HepG2 (cell line): Measurements from ENCODE around the gene GNPAT. TPM values are rescaled to one million over a fixed set of nuclear protein-coding genes. Genes with fewer than 3 reads are reported as not detected.
A peak's percentile ranks its signal among the peaks of the same experiment; 100 is the strongest.

Experiments used
- ATAC-seq: fragments of 200-7000 bp; cut with Tn5 transposase; 3 replicates; pipeline ENCODE4 v1.9.1; 2020; ENCODE audit warnings: mild to moderate bottlenecking, moderate library complexity
- BruUV-seq: library from RNA; stranded (reverse); fragments of 400-500 nt; replicated peaks from 2 replicates; lab custom pipeline; 2021; lab: Mats Ljungman, UMichigan
- CTCF ChIA-PET: fragments of 300-600 bp; formaldehyde crosslinking; extraction: SDS; loops from one replicate; lab custom pipeline; 2021; ENCODE audit warnings: low total read pairs, inconsistent platforms, low intra/inter-chr PET ratio; lab: Yijun Ruan, JAX
- POLR2A ChIA-PET: fragments of 350-600 bp; sonication (Branson Sonifier 250); formaldehyde crosslinking; loops from one replicate; lab custom pipeline; 2020; ENCODE audit warnings: antibody characterized with exemption, inconsistent platforms; lab: Yijun Ruan, JAX
- DNase-seq: peaks from one replicate; pipeline ENCODE4 v3.0.0-alpha.2; 2015; ENCODE audit warnings: low spot score
- FAIRE-seq: peaks from 3 replicates; lab custom pipeline; 2011; peaks lifted over from hg19 to GRCh38; lab: Jason Lieb, UNC
- H2AFZ ChIP-seq: one replicate; pipeline ENCODE4 v1.6.1; 2011; ENCODE audit warnings: low read length, inconsistent platforms
- H3K27ac ChIP-seq: fragments of 300-600 bp; 3 replicates; pipeline ENCODE4 v1.8.0; 2011; ENCODE audit warnings: mixed run types, mild to moderate bottlenecking, mixed read lengths, low read length, inconsistent platforms; ENCODE audit not compliant: insufficient read depth; ENCODE audit errors: extremely low read length
- H3K27me3 ChIP-seq, 2 experiments: fragments of 200-600 bp in 1 of 2; 2 replicates in 1 of 2; 3 replicates in 1 of 2; pipeline versions ENCODE4 v1.6.0 to v1.8.0; 2011; ENCODE audit warnings: low read length in 2 of 2, mild to moderate bottlenecking in 2 of 2, moderate library complexity in 2 of 2, inconsistent platforms in 1 of 2; ENCODE audit not compliant: insufficient read depth in 2 of 2, control insufficient read depth in 1 of 2
- H3K36me3 ChIP-seq, 2 experiments: fragments of 200-600 bp in 1 of 2; replicated peaks in 1 of 2; 2 replicates in 1 of 2; 3 replicates in 1 of 2; pipeline versions ENCODE4 v1.5.1 to v1.8.0; 2011; ENCODE audit warnings: low read length in 2 of 2, inconsistent platforms in 1 of 2; ENCODE audit not compliant: insufficient read depth in 2 of 2, control insufficient read depth in 1 of 2
- H3K4me1 ChIP-seq: 2 replicates; pipeline ENCODE4 v1.5.1; 2012; ENCODE audit warnings: low read length, inconsistent platforms; ENCODE audit not compliant: insufficient read depth
- H3K4me2 ChIP-seq: 2 replicates; pipeline ENCODE4 v1.6.0; 2011; ENCODE audit warnings: low read depth, low read length, inconsistent platforms
- H3K4me3 ChIP-seq, 3 experiments: fragments of 200-600 bp in 1 of 3; sonication (generic), shearing (Covaris generic) in 1 of 3; replicated peaks in 1 of 3; 2 replicates each; pipeline ENCODE4 v1.5.1; 2011 to 2016; ENCODE audit warnings: low read length in 3 of 3, inconsistent platforms in 2 of 3, low read depth in 2 of 3, mild to moderate bottlenecking in 2 of 3, control low read depth in 1 of 3, mixed read lengths in 1 of 3; ENCODE audit not compliant: insufficient read depth in 1 of 3
- H3K79me2 ChIP-seq: one replicate; pipeline ENCODE4 v1.6.1; 2011; ENCODE audit warnings: low read length, inconsistent platforms; ENCODE audit not compliant: insufficient read depth
- H3K9ac ChIP-seq: 2 replicates; pipeline ENCODE4 v1.6.0; 2011; ENCODE audit warnings: mild to moderate bottlenecking, low read depth, low read length, inconsistent platforms; ENCODE audit not compliant: insufficient read depth
- H3K9me3 ChIP-seq: 2 replicates; pipeline ENCODE4 v1.5.1; 2012; ENCODE audit warnings: mild to moderate bottlenecking, low read length
- H4K20me1 ChIP-seq: 2 replicates; pipeline ENCODE4 v1.6.0; 2011; ENCODE audit warnings: inconsistent platforms, mild to moderate bottlenecking, low read length, moderate library complexity; ENCODE audit not compliant: insufficient read depth
- ARID3A ChIP-seq: IDR thresholded peaks from 2 replicates; pipeline ENCODE4 v1.6.1; 2012; ENCODE audit warnings: low read depth, low read length, improper control_type of control experiment
- ATF2 ChIP-seq: sonication (generic); formaldehyde crosslinking; IDR thresholded peaks from 2 replicates; pipeline ENCODE4 v1.4.0; 2020; ENCODE audit warnings: missing genetic modification reagents
- BHLHE40 ChIP-seq: IDR thresholded peaks from 2 replicates; pipeline ENCODE4 v1.6.1; 2011; ENCODE audit warnings: low read length, improper control_type of control experiment
- CREM ChIP-seq, 2 experiments: sonication (generic) in 1 of 2; formaldehyde crosslinking in 1 of 2; IDR thresholded peaks; 2 replicates each; pipeline versions ENCODE4 v1.4.0 to v1.6.1; 2016 to 2020; ENCODE audit warnings: antibody characterized with exemption in 1 of 2, mild to moderate bottlenecking in 1 of 2, missing genetic modification reagents in 1 of 2
- FOXA3 ChIP-seq: IDR thresholded peaks from 2 replicates; pipeline ENCODE4 v1.6.1; 2016; ENCODE audit warnings: missing genetic modification reagents, missing compliant biosample characterization
- HBP1 ChIP-seq: IDR thresholded peaks from 2 replicates; pipeline ENCODE4 v1.6.1; 2016; ENCODE audit warnings: low read depth, control low read depth
- LCORL ChIP-seq, 2 experiments: fragments of 450-650 bp in 1 of 2; sonication (generic) in 1 of 2; formaldehyde crosslinking in 1 of 2; IDR thresholded peaks; 2 replicates each; pipeline versions ENCODE4 v1.5.0 to v1.6.1; 2017 to 2020; ENCODE audit warnings: antibody characterized with exemption in 1 of 2, missing genetic modification reagents in 1 of 2
- MAFK ChIP-seq, 2 experiments: IDR thresholded peaks in 1 of 2; conservative IDR thresholded peaks in 1 of 2; 2 replicates each; pipeline ENCODE4 v1.6.1; 2011; ENCODE audit warnings: improper control_type of control experiment in 2 of 2, low read length in 2 of 2
- PAXIP1 ChIP-seq: sonication (generic); formaldehyde crosslinking; conservative IDR thresholded peaks from 2 replicates; pipeline ENCODE4 v1.4.0; 2020; ENCODE audit warnings: mild to moderate bottlenecking, missing genetic modification reagents, moderate library complexity
- SMAD3 ChIP-seq: sonication (generic); formaldehyde crosslinking; IDR thresholded peaks from 2 replicates; pipeline ENCODE4 v1.4.0; 2020; ENCODE audit warnings: missing genetic modification reagents
- U2AF1 ChIP-seq: fragments of 200-400 bp; formaldehyde crosslinking; optimal IDR thresholded peaks from 2 replicates; pipeline ENCODE3; 2017; ENCODE audit warnings: mild to moderate bottlenecking, low read depth, low read length
- ZBTB20 ChIP-seq: sonication (generic); formaldehyde crosslinking; IDR thresholded peaks from 2 replicates; pipeline ENCODE4 v1.8.1; 2023; ENCODE audit warnings: missing genetic modification reagents, low read depth, mild to moderate bottlenecking, borderline replicate concordance
- ZFAT ChIP-seq: sonication (generic); formaldehyde crosslinking; conservative IDR thresholded peaks from 2 replicates; pipeline ENCODE4 v1.8.1; 2023; ENCODE audit warnings: missing genetic modification reagents, inconsistent platforms
- ZNF274 ChIP-seq: sonication (generic); formaldehyde crosslinking; IDR thresholded peaks from 2 replicates; pipeline ENCODE4 v1.5.1; 2020; ENCODE audit warnings: mild to moderate bottlenecking, missing genetic modification reagents
- ZNF564 ChIP-seq: sonication (generic); formaldehyde crosslinking; IDR thresholded peaks from 2 replicates; pipeline ENCODE4 v1.8.1; 2023; ENCODE audit warnings: mild to moderate bottlenecking, missing genetic modification reagents
- WGBS: methylation state at CpG from one replicate; pipeline ENCODE4 v1.1.6; 2017; ENCODE audit warnings: low lambda C conversion rate; 5-methylcytosine and 5-hydroxymethylcytosine counted together
- in situ Hi-C: cut with HindIII; loops from 2 replicates; pipeline ENCODE4 v1.10.0; 2017; ENCODE audit warnings: low pct_unique_long_range_greater_than_20kb; ENCODE audit not compliant: extremely low pct_ligation_motif_present
- intact Hi-C: fragments of 100-400 bp; cut with micrococcal nuclease; formaldehyde crosslinking; loops from one replicate; pipeline ENCODE4 v1.10.0; 2022; ENCODE audit not compliant: unreplicated experiment
- polyA plus RNA-seq, 8 experiments: library from polyadenylated mRNA; depleted of rRNA in 3 of 8; stranded (reverse) in 7 of 8; unstranded in 1 of 8; fragments of >200 nt; fragmentation: Illumina TruSeq in 4 of 8; extraction: Trizol in 4 of 8; gene quantifications; 2 replicates each; pipeline versions ENCODE4 v1.2.1 to v1.2.3, GENCODE V29; 2011 to 2016; ENCODE audit warnings: low read depth in 4 of 8, missing spikeins in 1 of 8, mixed read lengths in 1 of 8; ENCODE audit not compliant: insufficient read depth in 1 of 8
- total RNA-seq, 5 experiments: library from RNA; depleted of rRNA; stranded (reverse); fragments of >200 nt; fragmentation: Illumina TruSeq; extraction: Trizol; gene quantifications; 2 replicates each; pipeline ENCODE4 v1.2.3, GENCODE V29; 2016; ENCODE audit warnings: low read depth in 1 of 5

The GNPAT gene
- total and polyA plus RNA-seq, 2 of the 13 experiments (the other 11 are each of a cell fraction or from before 2014, with no cell fraction given): 58.3 to 114 TPM

GRCh38 chr1:231248778-231249177, 7.8 kb downstream of the GNPAT start:
- ATAC-seq (peak; percentile 94), FAIRE-seq (no peak), DNase-seq (peak; percentile 78)
- no peak overlapping the region for H3K4me2 ChIP-seq
- H3K9me3 ChIP-seq: no peaks in the 10 kb centered on the region
- POLR2A ChIA-PET: no interaction called here
- H3K9ac ChIP-seq: no peak overlapping the region
- intact Hi-C loops: no loop called here
- CTCF ChIA-PET: no interaction called here
- in situ Hi-C loops: no loop called here
- WGBS: 100% methylated on average over 1 of the region's 1 CpG
- peaks cover 61% of the 10 kb centered on the region for H3K79me2 ChIP-seq
- no peaks in the 10 kb centered on the region for H3K27me3 ChIP-seq
- H3K4me3 ChIP-seq: no peak overlapping the region
- peaks cover 14% of the 10 kb centered on the region for H4K20me1 ChIP-seq
- peaks cover 55% of the 10 kb centered on the region for H3K4me1 ChIP-seq
- peaks cover 13 to 44% of the 10 kb centered on the region in 2 experiments for H3K36me3 ChIP-seq
- no TSS peak for BruUV-seq
- H3K27ac ChIP-seq: no peak overlapping the region
- no peak overlapping the region for H2AFZ ChIP-seq
- TF ChIP-seq BHLHE40: no peak
- no peak for TF ChIP-seq LCORL (IDR thresholded peaks at IDR 0.05)
- TF ChIP-seq LCORL (CRISPR knock-in tag; IDR thresholded peaks at IDR 0.05): no peak
- TF ChIP-seq ARID3A: 0 out of 2 replicates have a peak, but pooled peaks have one; percentile 61
- TF ChIP-seq U2AF1: no peak
- TF ChIP-seq MAFK (conservative IDR thresholded peaks at IDR 0.05 in 1 of 2, IDR thresholded peaks at IDR 0.05 in 1 of 2; ENCODE audit: low read length in 2 of 2): peak; percentile 90 to 93
- 0 out of 2 replicates have a peak, but pooled peaks have one; percentile 19 for TF ChIP-seq CREM (IDR thresholded peaks at IDR 0.05)
- TF ChIP-seq CREM (CRISPR knock-in tag; IDR thresholded peaks at IDR 0.05): no peak
- TF ChIP-seq FOXA3 (CRISPR knock-in tag): peak; percentile 86
- TF ChIP-seq SMAD3 (CRISPR knock-in tag): peak; percentile 18; the same call in 1 of the 2 replicates
- TF ChIP-seq ZNF564 (CRISPR knock-in tag): no peak
- TF ChIP-seq ATF2: peak; percentile 17; the same call in 1 of the 2 replicates
- TF ChIP-seq ZNF274: no peak
- TF ChIP-seq ZFAT: no peak
- TF ChIP-seq HBP1: no peak
- TF ChIP-seq ZBTB20 (CRISPR knock-in tag): peak; percentile 87; the same call in 1 of the 2 replicates
- no peak for TF ChIP-seq PAXIP1 (CRISPR knock-in tag)
